Measurements from ENCODE around the gene CEP131. TPM values are rescaled to one million over a fixed set of nuclear protein-coding genes. Genes with fewer than 3 reads are reported as not detected.

Gene CEP131
- total RNA-seq, 4 donors from 2014 or later, result 9.2 to 35.0 (median 20.9) TPM

- H3K4me3 ChIP-seq, result no peak overlapping the region
- DNase-seq (ENCODE audit: low spot score in 2 of 2), result no peak
- H3K4me1 ChIP-seq, result peaks cover 0 to 5% (median 0%) of the 10 kb centered on the region in 4 donors
- WGBS, 2 donors, result 84 to 85% methylated on average over 3 to 7 of the region's 7 CpGs
- H3K27me3 ChIP-seq, result peaks cover 0 to 5% of the 10 kb centered on the region in 2 donors
- no peaks in the 10 kb centered on the region for H3K9me3 ChIP-seq
- no peak overlapping the region for H3K27ac ChIP-seq
- TF ChIP-seq CTCF (IDR thresholded peaks at IDR 0.05) (no peak), POLR2A (IDR thresholded peaks at IDR 0.05) (no peak), EP300 (IDR thresholded peaks at IDR 0.05) (no peak)
- H3K36me3 ChIP-seq, result peaks cover 0 to 59% (median 0%) of the 10 kb centered on the region in 3 donors
Observed at GRCh38 chr17:81189016-81189415, 33.7 kb downstream of the CEP131 start.

DNA sequence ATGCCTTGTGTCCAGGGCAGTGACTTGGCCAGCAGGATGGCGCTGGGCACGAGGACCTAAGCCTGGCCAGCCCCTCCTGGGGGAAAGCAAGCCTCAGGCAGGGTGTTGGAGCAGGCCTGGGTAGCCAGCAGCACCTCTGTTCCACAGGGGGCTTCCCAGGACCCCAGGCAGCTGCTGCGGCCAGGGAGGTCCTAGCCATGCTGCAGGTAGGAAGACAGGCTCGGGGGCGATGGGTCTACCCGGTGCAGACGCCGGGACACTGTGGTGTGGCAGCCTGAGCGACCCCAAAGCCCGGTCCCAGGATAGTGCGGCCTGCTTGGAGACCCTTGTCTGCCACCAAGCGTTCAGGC lies 34.3 kb downstream of the CEP131 start:
- no peak for DNase-seq (ENCODE audit: low spot score in 2 of 2)
- H3K36me3 ChIP-seq, result peaks cover 0 to 54% (median 0%) of the 10 kb centered on the region in 3 donors
- TF ChIP-seq EP300 (IDR thresholded peaks at IDR 0.05), result no peak
- no peak for TF ChIP-seq POLR2A (IDR thresholded peaks at IDR 0.05)
- no peak for TF ChIP-seq CTCF (IDR thresholded peaks at IDR 0.05)
- 85 to 87% methylated on average over 4 to 12 of the region's 12 CpGs for WGBS, 2 donors
- no peak overlapping the region for H3K27ac ChIP-seq
- no peaks in the 10 kb centered on the region for H3K9me3 ChIP-seq
- peaks cover 0 to 10% of the 10 kb centered on the region in 2 donors for H3K27me3 ChIP-seq
- H3K4me3 ChIP-seq, result no peak overlapping the region
- H3K4me1 ChIP-seq, result peaks cover 0 to under 1% (median 0%) of the 10 kb centered on the region in 4 donors

GRCh38 chr17:81187586-81188490 lies 34.9 kb downstream of the CEP131 start:
- H3K27ac ChIP-seq, result no peak overlapping the region
- H3K4me3 ChIP-seq, result no peak overlapping the region
- WGBS, 2 donors, result 88 to 97% methylated on average over 14 to 20 of the region's 26 CpGs

DNA sequence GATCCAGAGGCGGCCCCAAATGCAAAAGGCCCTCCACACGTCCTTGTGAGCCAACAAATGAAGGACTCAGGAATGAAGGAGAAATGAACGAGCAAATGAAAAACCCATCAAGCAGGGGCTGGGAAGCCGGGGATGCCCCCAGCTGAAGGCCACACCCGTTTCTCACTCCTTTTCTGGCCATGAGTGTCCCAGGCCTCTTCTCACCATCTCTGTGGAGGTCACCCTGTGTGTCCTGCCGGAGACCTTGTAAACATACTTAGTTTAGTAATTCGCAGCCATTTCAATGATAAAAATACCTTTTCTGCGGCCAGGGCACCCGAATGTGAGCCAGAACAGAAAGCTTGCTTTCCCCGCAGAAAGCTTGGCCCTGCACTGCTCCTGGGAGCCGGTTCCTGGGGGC lies 35.6 kb downstream of the CEP131 start:
- H3K4me3 ChIP-seq, result no peak overlapping the region
- H3K27me3 ChIP-seq, result peaks cover 0 to 12% of the 10 kb centered on the region in 2 donors
- DNase-seq (ENCODE audit: low spot score in 2 of 2), result no peak
- H3K9me3 ChIP-seq, result no peaks in the 10 kb centered on the region
- TF ChIP-seq EP300 (IDR thresholded peaks at IDR 0.05) (no peak), CTCF (IDR thresholded peaks at IDR 0.05) (no peak), POLR2A (IDR thresholded peaks at IDR 0.05) (no peak)
- no peaks in the 10 kb centered on the region for H3K4me1 ChIP-seq
- 88 to 90% methylated on average over 10 to 11 of the region's 11 CpGs for WGBS, 2 donors
- no peak overlapping the region for H3K27ac ChIP-seq
- peaks cover 0 to 40% (median 0%) of the 10 kb centered on the region in 3 donors for H3K36me3 ChIP-seq

More at GRCh38 chr17:81187586-81188490, 34.9 kb downstream of the CEP131 start:
- DNase-seq (ENCODE audit: low spot score in 2 of 2), result no peak
- Histone ChIP-seq H3K9me3 (no peaks in the 10 kb centered on the region), H3K4me1 (no peaks in the 10 kb centered on the region), H3K27me3 (peaks cover 0 to 12% of the 10 kb centered on the region in 2 donors), H3K36me3 (peaks cover 0 to 47% (median 0%) of the 10 kb centered on the region in 3 donors)
- no peak for TF ChIP-seq EP300 (IDR thresholded peaks at IDR 0.05)
- TF ChIP-seq CTCF (IDR thresholded peaks at IDR 0.05), result no peak
- TF ChIP-seq POLR2A (IDR thresholded peaks at IDR 0.05), result no peak

DNA sequence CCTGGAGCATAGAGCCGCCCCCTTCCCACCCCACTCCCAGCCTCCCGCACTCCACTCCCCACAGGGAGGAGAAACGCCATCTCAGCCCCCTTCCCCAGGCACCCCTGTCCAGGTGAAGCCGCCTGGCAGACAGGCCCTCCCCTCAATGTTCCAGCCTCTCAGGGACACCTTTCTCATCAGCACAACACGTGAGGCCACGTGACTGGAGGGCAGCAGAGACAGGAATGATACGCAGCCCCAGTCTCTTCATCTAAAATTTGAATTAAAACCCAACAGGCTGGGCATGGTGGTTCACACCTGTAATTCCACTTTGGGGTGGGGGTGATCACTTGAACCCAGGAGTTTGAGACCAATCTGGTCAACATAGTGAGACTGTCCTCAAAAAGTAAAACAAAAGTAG lies 36.6 kb downstream of the CEP131 start:
- H3K27me3 ChIP-seq, result peaks cover 0 to 12% of the 10 kb centered on the region in 2 donors
- 77 to 78% methylated on average over 7 of the region's 7 CpGs for WGBS, 2 donors
- H3K4me3 ChIP-seq, result no peak overlapping the region
- no peak for DNase-seq (ENCODE audit: low spot score in 2 of 2)
- H3K27ac ChIP-seq, result no peak overlapping the region
- H3K36me3 ChIP-seq, result peaks cover 0 to 31% (median 0%) of the 10 kb centered on the region in 3 donors
- no peaks in the 10 kb centered on the region for H3K4me1 ChIP-seq
- no peaks in the 10 kb centered on the region for H3K9me3 ChIP-seq
- no peak for TF ChIP-seq EP300 (IDR thresholded peaks at IDR 0.05)
- TF ChIP-seq CTCF (IDR thresholded peaks at IDR 0.05), result no peak

Data from tibial nerve (tissue), 4 donors.